GM18870 (cell line): ENCODE results near the gene CMYA5.
"Not testable (repeated sequence)": the region's sequence is repeated elsewhere in the genome, so short reads cannot be mapped to it uniquely, and the experiment has no call there.

ENCODE experiments used
- ATAC-seq: cut with Tn5 transposase; IDR thresholded peaks from one replicate; pipeline ENCODE4 v1.9.1; 2021; ENCODE audit warnings: moderate library complexity; ENCODE audit not compliant: unreplicated experiment

CMYA5 gene

GRCh38 chr5:79689541-79690466 lies at the start of gene CMYA5:
TSS of gene CMYA5 (plus strand) at chr5:79689836. CDS start at chr5:79689908, 72 bp downstream.
- no peak for ATAC-seq

GRCh38 chr5:79640571-79641055 lies 49.0 kb upstream of the CMYA5 start:
- no peak for ATAC-seq

DNA sequence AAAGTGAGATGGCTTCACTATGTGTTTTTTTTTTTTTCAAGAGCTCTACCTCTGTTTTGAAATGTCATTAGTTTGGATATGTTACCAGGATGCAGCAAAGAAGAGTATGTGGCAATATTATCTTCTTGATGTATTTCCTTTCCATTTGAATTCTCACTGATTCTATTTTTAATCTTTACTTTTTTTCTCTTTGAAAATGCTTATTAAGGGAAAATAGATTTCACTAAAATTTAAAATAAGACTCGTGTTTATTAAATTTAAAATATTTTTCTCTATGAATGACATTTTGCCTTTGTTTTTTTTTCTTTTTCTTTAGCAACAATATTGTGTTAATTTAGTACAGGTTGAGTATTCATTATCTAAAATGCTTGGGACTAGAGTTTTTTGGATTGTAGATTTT lies 48.2 kb upstream of the CMYA5 start:
- ATAC-seq = no peak

GRCh38 chr5:79642210-79642609 lies 47.4 kb upstream of the CMYA5 start:
- ATAC-seq = no peak

DNA sequence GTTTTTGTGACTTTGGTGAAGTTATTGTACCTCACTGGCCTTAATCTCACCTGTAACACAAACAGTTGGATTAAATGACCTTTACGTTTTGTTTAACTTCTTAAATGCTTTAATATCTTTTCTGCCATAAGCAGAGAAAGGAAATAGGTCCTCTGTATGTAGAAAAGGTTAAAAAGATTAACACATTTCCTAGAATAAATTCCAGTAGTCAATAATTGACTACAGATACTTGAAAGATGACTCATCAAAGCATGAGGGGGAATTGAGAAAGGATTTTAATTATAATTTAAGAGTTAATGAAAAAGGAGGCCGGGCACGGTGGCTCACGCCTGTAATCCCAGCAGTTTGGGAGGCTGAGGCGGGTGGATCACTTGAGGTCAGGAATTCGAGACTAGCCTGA lies 35.8 kb upstream of the CMYA5 start:
- no peak for ATAC-seq

GRCh38 chr5:79663212-79663611 lies 26.4 kb upstream of the CMYA5 start:
- ATAC-seq = no peak

GRCh38 chr5:79666758-79667157 lies 22.9 kb upstream of the CMYA5 start:
- ATAC-seq = no peak

- ATAC-seq = no peak
Measured at GRCh38 chr5:79672392-79672791, 17.2 kb upstream of the CMYA5 start.

DNA sequence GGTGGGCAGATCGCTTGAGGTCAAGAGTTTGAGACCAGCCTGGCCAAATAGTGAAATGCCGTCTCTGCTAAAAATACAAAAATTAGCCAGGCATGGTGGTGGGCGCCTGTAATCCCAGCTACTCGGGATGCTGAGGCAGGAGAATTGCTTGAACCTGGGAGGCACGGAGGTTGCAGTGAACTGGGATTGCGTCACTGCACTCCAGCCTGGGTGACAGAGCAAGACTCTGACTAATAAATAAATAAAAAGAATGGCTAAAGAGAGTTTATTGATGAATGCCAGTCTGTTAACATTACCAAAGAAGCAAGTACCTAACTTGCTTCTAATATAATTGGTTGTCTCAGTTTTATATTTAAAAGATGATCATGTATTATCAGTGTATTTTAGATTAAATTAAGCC lies 13.3 kb upstream of the CMYA5 start:
- not testable (repeated sequence) for ATAC-seq

DNA sequence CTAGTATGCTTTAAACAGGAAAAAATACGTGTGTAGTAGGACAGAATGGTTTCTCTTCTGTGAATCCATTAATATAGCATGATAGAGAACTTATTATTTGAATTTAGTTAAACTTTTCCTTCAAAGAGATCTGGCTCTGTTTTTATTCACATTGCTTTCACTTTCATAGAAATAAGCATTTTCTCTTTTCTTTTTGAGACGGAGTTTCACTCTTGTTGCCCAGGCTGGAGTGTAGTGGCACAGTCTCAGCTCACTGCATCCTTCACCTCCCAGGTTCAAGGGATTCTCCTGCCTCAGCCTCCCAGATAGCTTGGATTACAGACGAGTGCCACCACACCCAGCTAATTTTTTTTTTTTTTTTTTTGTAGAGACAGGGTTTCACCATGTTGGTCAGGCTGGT lies 7.5 kb upstream of the CMYA5 start:
- ATAC-seq = not testable (repeated sequence)

- no peak for ATAC-seq
Measured at GRCh38 chr5:79684782-79685181, 4.9 kb upstream of the CMYA5 start.

GRCh38 chr5:79685627-79686026 lies 4.0 kb upstream of the CMYA5 start:
- no peak for ATAC-seq

GRCh38 chr5:79686799-79687198 lies 2.8 kb upstream of the CMYA5 start:
- ATAC-seq = no peak

DNA sequence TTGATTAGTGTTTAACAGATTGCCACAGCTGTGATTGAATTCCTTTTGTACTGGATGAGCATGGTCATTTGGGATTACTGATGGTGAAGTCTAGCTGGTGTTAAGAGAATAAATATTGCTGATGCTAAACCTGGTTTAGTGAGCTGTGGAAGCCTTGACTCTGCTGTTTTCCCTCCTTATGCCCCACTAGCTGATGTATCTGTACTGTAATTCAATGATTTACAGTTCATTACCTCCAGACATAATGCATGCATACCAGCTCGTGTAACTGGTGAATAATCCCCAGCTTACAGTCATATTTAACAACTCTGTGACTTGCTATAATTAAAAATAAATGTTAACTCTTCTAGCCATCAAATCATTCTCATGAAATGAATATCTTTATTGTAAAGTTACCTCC lies 1.7 kb upstream of the CMYA5 start:
- no peak for ATAC-seq

- ATAC-seq = no peak
Measured at GRCh38 chr5:79691007-79691406, 1.4 kb downstream of the CMYA5 start.

DNA sequence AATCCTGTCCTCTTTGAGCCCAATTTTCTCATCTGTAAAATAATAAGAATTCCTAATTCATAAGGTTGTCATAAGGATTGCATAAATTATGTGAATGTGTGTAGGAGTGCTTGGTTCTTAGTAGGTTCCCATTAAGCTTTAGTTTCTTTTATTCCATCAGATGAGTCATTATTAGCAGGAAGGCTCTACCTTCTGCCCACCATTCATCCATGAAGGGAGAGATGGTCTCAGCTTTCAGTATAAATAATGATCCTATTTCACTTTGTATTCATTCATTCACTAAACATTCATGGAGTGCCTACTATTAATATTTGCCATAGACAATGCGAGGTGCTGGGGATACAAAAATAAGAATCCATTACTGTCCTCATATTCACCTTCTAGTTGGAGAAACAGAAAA lies 3.0 kb downstream of the CMYA5 start:
- ATAC-seq = no peak

DNA sequence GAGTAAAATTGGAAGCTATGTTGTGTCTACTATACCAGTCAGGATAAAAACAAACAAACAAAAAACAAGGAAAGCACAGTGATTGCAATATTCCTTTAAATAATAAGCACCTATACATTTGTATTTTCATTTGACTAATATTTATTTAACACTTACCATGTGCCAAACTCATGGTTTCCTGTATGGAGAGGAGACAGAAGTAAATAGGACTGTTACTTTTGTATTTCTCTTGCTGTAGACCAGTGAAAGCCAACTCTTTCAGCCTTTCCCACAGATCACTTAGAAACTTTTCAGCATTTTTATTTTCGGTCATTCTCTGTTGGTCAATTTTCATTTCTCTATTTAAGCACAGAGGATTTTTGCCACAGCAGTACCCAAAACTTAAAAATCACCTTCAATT lies 4.5 kb downstream of the CMYA5 start:
- no peak for ATAC-seq

DNA sequence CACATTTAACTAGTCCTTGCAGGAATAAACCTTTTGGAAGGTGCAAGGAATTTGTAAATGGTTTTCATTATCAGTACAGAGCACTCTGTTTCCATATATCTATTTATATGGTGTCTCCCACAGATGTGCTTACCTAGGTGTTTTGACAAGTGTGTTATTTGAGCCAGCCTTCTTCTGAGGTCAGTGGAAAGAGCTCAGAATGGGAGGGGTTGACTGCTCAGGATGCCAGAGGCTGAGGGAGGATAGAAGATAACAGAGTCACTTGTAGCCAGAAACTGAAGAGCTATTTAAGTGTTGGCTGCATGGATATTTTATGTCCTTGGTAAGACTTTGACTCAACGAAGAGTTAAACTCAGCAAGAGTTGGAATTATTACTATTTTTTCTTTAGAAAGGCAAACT lies 5.0 kb downstream of the CMYA5 start:
- no peak for ATAC-seq

GRCh38 chr5:79695526-79695925 lies 5.9 kb downstream of the CMYA5 start:
- ATAC-seq = no peak

GRCh38 chr5:79697222-79698170 lies 7.9 kb downstream of the CMYA5 start:
- no peak for ATAC-seq

DNA sequence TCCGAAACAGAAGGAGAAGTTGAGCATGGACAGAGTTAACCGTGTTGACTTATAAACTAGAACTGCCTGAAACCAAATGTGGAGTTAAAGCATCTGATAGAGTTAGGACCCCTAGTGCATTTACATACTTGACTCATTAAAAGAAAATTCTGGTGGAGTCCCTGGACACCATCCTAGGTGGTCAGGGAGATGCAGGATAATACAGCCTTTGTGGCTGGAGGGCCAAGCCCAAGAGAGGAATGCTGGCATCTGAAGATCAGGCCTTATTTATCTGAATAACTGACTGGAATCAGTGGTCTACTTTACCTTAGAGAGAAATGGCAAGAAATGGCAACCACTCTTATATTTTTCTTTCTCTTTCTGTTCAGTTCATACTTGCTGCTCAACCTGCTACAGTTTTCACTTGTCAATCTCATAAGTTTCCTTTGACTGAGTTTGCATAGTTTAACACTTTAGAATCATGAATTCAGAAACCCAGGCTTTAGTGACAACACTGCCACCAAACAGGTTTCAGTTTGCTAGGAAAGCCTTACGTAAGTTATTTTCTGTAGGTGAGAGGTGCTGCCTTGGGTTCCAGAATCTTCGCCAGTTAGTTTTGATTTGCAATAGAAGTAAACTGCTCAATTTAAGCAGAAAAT lies 10.2 kb downstream of the CMYA5 start:
- peak; percentile 70 for ATAC-seq
